K562 (cell line): ENCODE results near the gene PCBP3. TPM values are rescaled to one million over a fixed set of nuclear protein-coding genes. Genes with fewer than 3 reads are reported as not detected.

Experiments used
- ATAC-seq: fragments of 200-7000 bp; cut with Tn5 transposase; 3 replicates; pipeline ENCODE4 v1.9.1; 2020; ENCODE audit warnings: moderate library complexity
- BruUV-seq: library from RNA; stranded (reverse); fragments of 400-500 nt; replicated peaks from 2 replicates; lab custom pipeline; 2021; lab: Mats Ljungman, UMichigan
- CTCF ChIA-PET: fragments of 300-600 bp; formaldehyde crosslinking; extraction: SDS; loops from one replicate; lab custom pipeline; 2021; ENCODE audit warnings: low intra/inter-chr PET ratio; lab: Yijun Ruan, JAX
- POLR2A ChIA-PET: fragments of 300-600, 350-650 bp; sonication (Branson Sonifier 250); formaldehyde crosslinking; extraction: SDS; loops from one replicate; lab custom pipeline; 2021; ENCODE audit warnings: antibody characterized with exemption, inconsistent platforms; lab: Yijun Ruan, JAX
- DNase-seq, 4 experiments: peaks; one replicate each; pipeline versions ENCODE4 v3.0.0 to v3.0.0-alpha.2; 2011 to 2018; ENCODE audit warnings: low spot score in 3 of 4, mixed read lengths in 3 of 4; ENCODE audit errors: extremely low read depth in 1 of 4
- FAIRE-seq: peaks from 2 replicates; lab custom pipeline; 2011; peaks lifted over from hg19 to GRCh38; lab: Jason Lieb, UNC
- H2AFZ ChIP-seq: 2 replicates; pipeline ENCODE4 v1.6.0; 2011; ENCODE audit warnings: low read depth, low read length, control low read depth, inconsistent platforms
- H3K27ac ChIP-seq: fragments of 200-600 bp; 3 replicates; pipeline ENCODE4 v1.8.0; 2011; ENCODE audit warnings: low read depth, mild to moderate bottlenecking, control low read depth, inconsistent platforms, low read length, moderate library complexity, mixed read lengths; ENCODE audit errors: extremely low read depth
- H3K27me3 ChIP-seq, 2 experiments: fragments of 300-600 bp in 1 of 2; 2 replicates in 1 of 2; 3 replicates in 1 of 2; pipeline versions ENCODE4 v1.6.0 to v1.8.0; 2011; ENCODE audit warnings: inconsistent platforms in 2 of 2, low read length in 2 of 2, mild to moderate bottlenecking in 1 of 2, mixed read lengths in 1 of 2, moderate library complexity in 1 of 2; ENCODE audit not compliant: control insufficient read depth in 2 of 2, insufficient read depth in 2 of 2
- H3K36me3 ChIP-seq: fragments of 300-600 bp; 3 replicates; pipeline ENCODE4 v1.8.0; 2011; ENCODE audit warnings: mild to moderate bottlenecking, low read length, inconsistent platforms; ENCODE audit not compliant: control insufficient read depth, insufficient read depth
- H3K4me1 ChIP-seq, 2 experiments: fragments of 200-600 bp in 1 of 2; replicated peaks in 1 of 2; 2 replicates in 1 of 2; 3 replicates in 1 of 2; pipeline versions ENCODE4 v1.5.1 to v1.8.0; 2011; ENCODE audit warnings: inconsistent platforms in 2 of 2, low read length in 2 of 2, mild to moderate bottlenecking in 1 of 2, mixed read lengths in 1 of 2, moderate library complexity in 1 of 2; ENCODE audit not compliant: control insufficient read depth in 2 of 2, insufficient read depth in 2 of 2
- H3K4me2 ChIP-seq: 2 replicates; pipeline ENCODE4 v1.6.1; 2011; ENCODE audit warnings: low read length, control low read depth, inconsistent platforms, mixed read lengths; ENCODE audit not compliant: insufficient read depth
- H3K4me3 ChIP-seq: fragments of 200-600 bp; sonication (generic), shearing (Covaris generic); 2 replicates; pipeline ENCODE4 v1.5.1; 2016; ENCODE audit warnings: control low read depth, inconsistent platforms
- H3K79me2 ChIP-seq: fragments of 200-600 bp; 3 replicates; pipeline ENCODE4 v1.8.0; 2011; ENCODE audit warnings: low read length, inconsistent platforms; ENCODE audit not compliant: control insufficient read depth, insufficient read depth
- H3K9ac ChIP-seq, 2 experiments: 2 replicates each; pipeline versions ENCODE4 v1.6.0 to v1.6.1; 2011; ENCODE audit warnings: low read depth in 2 of 2, low read length in 2 of 2, control low read depth in 1 of 2, inconsistent platforms in 1 of 2, mild to moderate bottlenecking in 1 of 2, mixed read lengths in 1 of 2; ENCODE audit not compliant: insufficient read depth in 1 of 2
- H3K9me1 ChIP-seq: one replicate; pipeline ENCODE4 v1.6.0; 2011; ENCODE audit warnings: inconsistent platforms, mild to moderate bottlenecking, low read length, moderate library complexity; ENCODE audit not compliant: control insufficient read depth, insufficient read depth
- H3K9me3 ChIP-seq: replicated peaks from 2 replicates; pipeline ENCODE4 v1.5.1; 2011; ENCODE audit warnings: low read depth, low read length, inconsistent platforms; ENCODE audit not compliant: control insufficient read depth, insufficient read depth
- H4K20me1 ChIP-seq: replicated peaks from 2 replicates; pipeline ENCODE4 v1.6.1; 2011; ENCODE audit warnings: low read length, inconsistent platforms, mixed read lengths; ENCODE audit not compliant: control insufficient read depth, insufficient read depth
- HBP1 ChIP-seq: fragments of 450-650 bp; formaldehyde crosslinking; IDR thresholded peaks from 2 replicates; pipeline ENCODE4 v1.4.0; 2022; ENCODE audit warnings: missing genetic modification characterization
- NCOA2 ChIP-seq, 2 experiments: fragments of 450-650 bp; IDR thresholded peaks; 2 replicates each; pipeline ENCODE4 v1.6.1; 2018; ENCODE audit warnings: mild to moderate bottlenecking in 2 of 2, moderate library complexity in 1 of 2; ENCODE audit not compliant: partially characterized antibody in 2 of 2
- SMAD2 ChIP-seq: fragments of 150-350 bp; IDR thresholded peaks from 2 replicates; pipeline ENCODE4 v1.6.1; 2014; ENCODE audit warnings: low read depth, mild to moderate bottlenecking, low read length
- SNIP1 ChIP-seq: fragments of 450-650 bp; IDR thresholded peaks from 2 replicates; pipeline ENCODE4 v1.7.1; 2017; ENCODE audit warnings: low read depth, mild to moderate bottlenecking
- TEAD2 ChIP-seq: fragments of 450-650 bp; IDR thresholded peaks from 2 replicates; pipeline ENCODE4 v1.6.1; 2016; ENCODE audit warnings: missing genetic modification characterization, control low read depth, missing compliant biosample characterization
- ZNF584 ChIP-seq: fragments of 200-800 bp; sonication (Bioruptor generic); IDR thresholded peaks from 2 replicates; pipeline ENCODE4 v1.6.1; 2016; ENCODE audit warnings: low read depth, mild to moderate bottlenecking, missing genetic modification characterization, missing compliant biosample characterization
- WGBS: fragments of 100-300 bp; shearing (Covaris generic); methylation state at CpG from one replicate; pipeline ENCODE4 v1.1.6; 2016; ENCODE audit warnings: low coverage, mixed read lengths; ENCODE audit not compliant: insufficient coverage; ENCODE audit errors: missing lambda C conversion rate; 5-methylcytosine and 5-hydroxymethylcytosine counted together
- in situ Hi-C: fragments of 300-500 bp; cut with MboI; formaldehyde crosslinking; loops from 4 replicates; pipeline ENCODE4 v1.15.0; 2018; ENCODE audit warnings: inconsistent platforms, mixed read lengths
- intact Hi-C: fragments of 100-400 bp; cut with micrococcal nuclease; formaldehyde crosslinking; loops from 2 replicates; pipeline ENCODE4 v1.14.2; 2022
- polyA plus RNA-seq, 8 experiments: library from polyadenylated mRNA; depleted of rRNA in 4 of 8; stranded (reverse) in 5 of 8; unstranded in 3 of 8; fragments of >200 nt; fragmentation: Nextera tagmentation in 2 of 8; fragmentation: Illumina TruSeq in 1 of 8; extraction: Ambion mirVana in 2 of 8; extraction: Trizol in 1 of 8; gene quantifications; 2 replicates each; pipeline versions ENCODE4 v1.2.1 to v1.2.3, GENCODE V29; 2011 to 2014; ENCODE audit warnings: inconsistent platforms in 1 of 8, missing spikeins in 1 of 8
- total RNA-seq, 7 experiments: library from RNA; depleted of rRNA in 6 of 7; stranded (reverse); fragments of >200 nt in 6 of 7; fragmentation: Illumina TruSeq in 2 of 7; extraction: Trizol in 2 of 7; gene quantifications; 2 replicates each; pipeline versions ENCODE4 v1.2.1 to v1.2.3, GENCODE V29; 2011 to 2021; ENCODE audit warnings: low replicate concordance in 1 of 7

The PCBP3 gene
- total and polyA plus RNA-seq, 9 of the 15 experiments (the other 6 are each of a cell fraction or from before 2014, with no cell fraction given), result 0.18 TPM; not detected in 8

- ChIA-PET CTCF (no interaction called here), POLR2A (interaction anchor here (0.8 to 1.9 kb wide), 2 partner anchors 9 to 40 kb away, joined by 3 to 8 read pairs; no protein-coding TSS in a partner anchor)
- no TSS peak for BruUV-seq
- Histone ChIP-seq H3K9ac (no peak overlapping the region), H3K9me3 (no peaks in the 10 kb centered on the region), H3K4me2 (no peak overlapping the region), H3K36me3 (no peaks in the 10 kb centered on the region), H3K9me1 (no peaks in the 10 kb centered on the region), H3K4me3 (no peak overlapping the region), H3K27me3 (peaks cover 41 to 55% of the 10 kb centered on the region in 2 experiments), H3K27ac (no peak overlapping the region), H2AFZ (no peak overlapping the region), H3K79me2 (no peaks in the 10 kb centered on the region), H3K4me1 (no peaks in the 10 kb centered on the region), H4K20me1 (no peaks in the 10 kb centered on the region)
- no peak for ATAC-seq
- TF ChIP-seq NCOA2 (IDR thresholded peaks at IDR 0.05; ENCODE audit: partially characterized antibody in 2 of 2) (no peak), SNIP1 (no peak), ZNF584 (CRISPR knock-in tag) (no peak), SMAD2 (no peak), TEAD2 (tag) (no peak), HBP1 (CRISPR knock-in tag) (no peak)
- in situ Hi-C loops (no loop called here), intact Hi-C loops (no loop called here)
- no peak for DNase-seq
- under 1% methylated on average over 19 of the region's 19 CpGs for WGBS
- FAIRE-seq, result no peak
These were observed 210.3 kb downstream of the PCBP3 start for GRCh38 chr21:45853703-45854342.
